IPS-15b (cell line): ENCODE data around the gene PLD5.
A peak's percentile ranks its signal among the peaks of the same experiment; 100 is the strongest.

Source experiments
- H3K27me3 ChIP-seq: one replicate; pipeline ENCODE4 v1.6.1; 2013; ENCODE audit warnings: low read length; ENCODE audit not compliant: control insufficient read depth, insufficient read depth
- H3K36me3 ChIP-seq: one replicate; pipeline ENCODE4 v1.6.1; 2013; ENCODE audit warnings: low read length; ENCODE audit not compliant: control insufficient read depth, insufficient read depth
- H3K4me1 ChIP-seq: one replicate; pipeline ENCODE4 v1.6.1; 2013; ENCODE audit warnings: mild to moderate bottlenecking, low read length; ENCODE audit not compliant: control insufficient read depth, insufficient read depth
- H3K4me3 ChIP-seq: one replicate; pipeline ENCODE4 v1.5.1; 2013; ENCODE audit warnings: low read depth, low read length
- H3K9ac ChIP-seq: one replicate; pipeline ENCODE4 v1.6.1; 2013; ENCODE audit warnings: low read depth, mild to moderate bottlenecking, low read length
- H3K9me3 ChIP-seq: one replicate; pipeline ENCODE4 v1.6.1; 2013; ENCODE audit warnings: mild to moderate bottlenecking, low read length; ENCODE audit not compliant: control insufficient read depth, insufficient read depth

PLD5 gene

GRCh38 chr1:242534753-242535152 lies 10.3 kb upstream of the PLD5 start:
- Histone ChIP-seq H3K9ac (no peak overlapping the region), H3K27me3 (no peaks in the 10 kb centered on the region), H3K9me3 (no peaks in the 10 kb centered on the region), H3K36me3 (no peaks in the 10 kb centered on the region), H3K4me3 (no peak overlapping the region), H3K4me1 (no peaks in the 10 kb centered on the region)

- Histone ChIP-seq H3K27me3 (peaks cover 11% of the 10 kb centered on the region), H3K36me3 (no peaks in the 10 kb centered on the region), H3K4me1 (no peaks in the 10 kb centered on the region), H3K9ac (no peak overlapping the region), H3K4me3 (no peak overlapping the region), H3K9me3 (no peaks in the 10 kb centered on the region)
Observed at GRCh38 chr1:242530761-242531160, 6.3 kb upstream of the PLD5 start.

- Histone ChIP-seq H3K4me1 (no peaks in the 10 kb centered on the region), H3K9me3 (no peaks in the 10 kb centered on the region), H3K9ac (no peak overlapping the region), H3K4me3 (no peak overlapping the region), H3K36me3 (no peaks in the 10 kb centered on the region), H3K27me3 (peaks cover 42% of the 10 kb centered on the region)
Observed at GRCh38 chr1:242525769-242526168, 1.3 kb upstream of the PLD5 start.

- Histone ChIP-seq H3K36me3 (no peaks in the 10 kb centered on the region), H3K4me3 (peak overlapping the region; percentile 84), H3K9ac (no peak overlapping the region), H3K9me3 (no peaks in the 10 kb centered on the region), H3K4me1 (no peaks in the 10 kb centered on the region), H3K27me3 (peaks cover 42% of the 10 kb centered on the region)
Observed at GRCh38 chr1:242525360-242525722, 844 bp upstream of the PLD5 start.

- Histone ChIP-seq H3K27me3 (peaks cover 42% of the 10 kb centered on the region), H3K36me3 (no peaks in the 10 kb centered on the region), H3K9ac (no peak overlapping the region), H3K4me3 (peak overlapping the region; percentile 88), H3K9me3 (no peaks in the 10 kb centered on the region), H3K4me1 (no peaks in the 10 kb centered on the region)
Observed at GRCh38 chr1:242523719-242524570, 552 bp downstream of the PLD5 start.

- Histone ChIP-seq H3K9me3 (no peaks in the 10 kb centered on the region), H3K9ac (no peak overlapping the region), H3K4me3 (peak overlapping the region; percentile 88), H3K27me3 (peaks cover 42% of the 10 kb centered on the region), H3K36me3 (no peaks in the 10 kb centered on the region), H3K4me1 (no peaks in the 10 kb centered on the region)
Observed at GRCh38 chr1:242522996-242523718, 1.3 kb downstream of the PLD5 start.

GRCh38 chr1:242522304-242522945 lies 2.1 kb downstream of the PLD5 start:
- Histone ChIP-seq H3K36me3 (no peaks in the 10 kb centered on the region), H3K9me3 (no peaks in the 10 kb centered on the region), H3K4me1 (no peaks in the 10 kb centered on the region), H3K4me3 (peak overlapping the region; percentile 88), H3K27me3 (peaks cover 42% of the 10 kb centered on the region), H3K9ac (no peak overlapping the region)

- Histone ChIP-seq H3K36me3 (no peaks in the 10 kb centered on the region), H3K9ac (no peak overlapping the region), H3K27me3 (no peaks in the 10 kb centered on the region), H3K9me3 (no peaks in the 10 kb centered on the region), H3K4me3 (no peak overlapping the region), H3K4me1 (no peaks in the 10 kb centered on the region)
Observed at GRCh38 chr1:242515555-242515954, 8.9 kb downstream of the PLD5 start.

- no peaks in the 10 kb centered on the region for H3K27me3 ChIP-seq
- no peak overlapping the region for H3K9ac ChIP-seq
- H3K4me1 ChIP-seq = no peaks in the 10 kb centered on the region
- H3K9me3 ChIP-seq = no peaks in the 10 kb centered on the region
- H3K36me3 ChIP-seq = no peaks in the 10 kb centered on the region
- H3K4me3 ChIP-seq = no peak overlapping the region
Observed at GRCh38 chr1:242506724-242507123, 17.8 kb downstream of the PLD5 start.

GRCh38 chr1:242489545-242489944 lies 35.0 kb downstream of the PLD5 start:
- Histone ChIP-seq H3K9me3 (no peaks in the 10 kb centered on the region), H3K27me3 (no peaks in the 10 kb centered on the region), H3K4me3 (no peak overlapping the region), H3K4me1 (peaks cover 9% of the 10 kb centered on the region), H3K36me3 (no peaks in the 10 kb centered on the region), H3K9ac (no peak overlapping the region)

GRCh38 chr1:242477944-242478343 lies 46.6 kb downstream of the PLD5 start:
- H3K4me1 ChIP-seq = no peaks in the 10 kb centered on the region
- no peaks in the 10 kb centered on the region for H3K27me3 ChIP-seq
- H3K4me3 ChIP-seq = no peak overlapping the region
- H3K9ac ChIP-seq = no peak overlapping the region
- peaks cover 4% of the 10 kb centered on the region for H3K9me3 ChIP-seq
- H3K36me3 ChIP-seq = no peaks in the 10 kb centered on the region
